HepG2 (cell line): ENCODE data around the gene TUBE1. TPM values are rescaled to one million over a fixed set of nuclear protein-coding genes. Genes with fewer than 3 reads are reported as not detected.

Experiments used
- ATAC-seq: fragments of 200-7000 bp; cut with Tn5 transposase; 3 replicates; pipeline ENCODE4 v1.9.1; 2020; ENCODE audit warnings: mild to moderate bottlenecking, moderate library complexity
- BruUV-seq: library from RNA; stranded (reverse); fragments of 400-500 nt; replicated peaks from 2 replicates; lab custom pipeline; 2021; lab: Mats Ljungman, UMichigan
- CTCF ChIA-PET: fragments of 300-600 bp; formaldehyde crosslinking; extraction: SDS; loops from one replicate; lab custom pipeline; 2021; ENCODE audit warnings: low total read pairs, inconsistent platforms, low intra/inter-chr PET ratio; lab: Yijun Ruan, JAX
- POLR2A ChIA-PET: fragments of 350-600 bp; sonication (Branson Sonifier 250); formaldehyde crosslinking; loops from one replicate; lab custom pipeline; 2020; ENCODE audit warnings: antibody characterized with exemption, inconsistent platforms; lab: Yijun Ruan, JAX
- DNase-seq: peaks from one replicate; pipeline ENCODE4 v3.0.0-alpha.2; 2015; ENCODE audit warnings: low spot score
- FAIRE-seq: peaks from 3 replicates; lab custom pipeline; 2011; peaks lifted over from hg19 to GRCh38; lab: Jason Lieb, UNC
- H2AFZ ChIP-seq: one replicate; pipeline ENCODE4 v1.6.1; 2011; ENCODE audit warnings: low read length, inconsistent platforms
- H3K27ac ChIP-seq: fragments of 300-600 bp; 3 replicates; pipeline ENCODE4 v1.8.0; 2011; ENCODE audit warnings: mixed run types, mild to moderate bottlenecking, mixed read lengths, low read length, inconsistent platforms; ENCODE audit not compliant: insufficient read depth; ENCODE audit errors: extremely low read length
- H3K27me3 ChIP-seq, 2 experiments: fragments of 200-600 bp in 1 of 2; 2 replicates in 1 of 2; 3 replicates in 1 of 2; pipeline versions ENCODE4 v1.6.0 to v1.8.0; 2011; ENCODE audit warnings: low read length in 2 of 2, mild to moderate bottlenecking in 2 of 2, moderate library complexity in 2 of 2, inconsistent platforms in 1 of 2; ENCODE audit not compliant: insufficient read depth in 2 of 2, control insufficient read depth in 1 of 2
- H3K36me3 ChIP-seq, 2 experiments: fragments of 200-600 bp in 1 of 2; replicated peaks in 1 of 2; 2 replicates in 1 of 2; 3 replicates in 1 of 2; pipeline versions ENCODE4 v1.5.1 to v1.8.0; 2011; ENCODE audit warnings: low read length in 2 of 2, inconsistent platforms in 1 of 2; ENCODE audit not compliant: insufficient read depth in 2 of 2, control insufficient read depth in 1 of 2
- H3K4me1 ChIP-seq: 2 replicates; pipeline ENCODE4 v1.5.1; 2012; ENCODE audit warnings: low read length, inconsistent platforms; ENCODE audit not compliant: insufficient read depth
- H3K4me2 ChIP-seq: 2 replicates; pipeline ENCODE4 v1.6.0; 2011; ENCODE audit warnings: low read depth, low read length, inconsistent platforms
- H3K4me3 ChIP-seq, 3 experiments: fragments of 200-600 bp in 1 of 3; sonication (generic), shearing (Covaris generic) in 1 of 3; replicated peaks in 1 of 3; 2 replicates each; pipeline ENCODE4 v1.5.1; 2011 to 2016; ENCODE audit warnings: low read length in 3 of 3, inconsistent platforms in 2 of 3, low read depth in 2 of 3, mild to moderate bottlenecking in 2 of 3, control low read depth in 1 of 3, mixed read lengths in 1 of 3; ENCODE audit not compliant: insufficient read depth in 1 of 3
- H3K79me2 ChIP-seq: one replicate; pipeline ENCODE4 v1.6.1; 2011; ENCODE audit warnings: low read length, inconsistent platforms; ENCODE audit not compliant: insufficient read depth
- H3K9ac ChIP-seq: 2 replicates; pipeline ENCODE4 v1.6.0; 2011; ENCODE audit warnings: mild to moderate bottlenecking, low read depth, low read length, inconsistent platforms; ENCODE audit not compliant: insufficient read depth
- H3K9me3 ChIP-seq: 2 replicates; pipeline ENCODE4 v1.5.1; 2012; ENCODE audit warnings: mild to moderate bottlenecking, low read length
- H4K20me1 ChIP-seq: 2 replicates; pipeline ENCODE4 v1.6.0; 2011; ENCODE audit warnings: inconsistent platforms, mild to moderate bottlenecking, low read length, moderate library complexity; ENCODE audit not compliant: insufficient read depth
- CBX1 ChIP-seq: IDR thresholded peaks from one replicate; pipeline ENCODE4 v1.6.1; 2016; ENCODE audit warnings: antibody characterized with exemption, low read depth
- ETV5 ChIP-seq: IDR thresholded peaks from 2 replicates; pipeline ENCODE4 v1.6.1; 2018; ENCODE audit warnings: missing biosample characterization, missing genetic modification reagents, inconsistent platforms, borderline replicate concordance
- NRL ChIP-seq: sonication (generic); formaldehyde crosslinking; IDR thresholded peaks from 2 replicates; pipeline ENCODE4 v1.5.0; 2020; ENCODE audit warnings: missing genetic modification reagents, mild to moderate bottlenecking, moderate library complexity, borderline replicate concordance
- THRA ChIP-seq: sonication (generic); formaldehyde crosslinking; IDR thresholded peaks from 2 replicates; pipeline ENCODE4 v1.4.0; 2020; ENCODE audit warnings: missing genetic modification reagents, borderline replicate concordance
- TOPORS ChIP-seq: sonication (generic); formaldehyde crosslinking; IDR thresholded peaks from 2 replicates; pipeline ENCODE4 v1.8.0; 2023; ENCODE audit warnings: mild to moderate bottlenecking, missing genetic modification reagents
- YY1 ChIP-seq: IDR thresholded peaks from 2 replicates; pipeline ENCODE4 v1.6.1; 2011; ENCODE audit warnings: low read length, low read depth, moderate library complexity, mild to moderate bottlenecking; ENCODE audit not compliant: insufficient read depth, insufficient replicate concordance
- ZNF878 ChIP-seq: sonication (generic); formaldehyde crosslinking; IDR thresholded peaks from 2 replicates; pipeline ENCODE4 v1.8.1; 2023; ENCODE audit warnings: mild to moderate bottlenecking, missing genetic modification reagents, moderate library complexity
- WGBS: methylation state at CpG from one replicate; pipeline ENCODE4 v1.1.6; 2017; ENCODE audit warnings: low lambda C conversion rate; 5-methylcytosine and 5-hydroxymethylcytosine counted together
- in situ Hi-C: cut with HindIII; loops from 2 replicates; pipeline ENCODE4 v1.10.0; 2017; ENCODE audit warnings: low pct_unique_long_range_greater_than_20kb; ENCODE audit not compliant: extremely low pct_ligation_motif_present
- intact Hi-C: fragments of 100-400 bp; cut with micrococcal nuclease; formaldehyde crosslinking; loops from one replicate; pipeline ENCODE4 v1.10.0; 2022; ENCODE audit not compliant: unreplicated experiment
- polyA plus RNA-seq, 8 experiments: library from polyadenylated mRNA; depleted of rRNA in 3 of 8; stranded (reverse) in 7 of 8; unstranded in 1 of 8; fragments of >200 nt; fragmentation: Illumina TruSeq in 4 of 8; extraction: Trizol in 4 of 8; gene quantifications; 2 replicates each; pipeline versions ENCODE4 v1.2.1 to v1.2.3, GENCODE V29; 2011 to 2016; ENCODE audit warnings: low read depth in 4 of 8, missing spikeins in 1 of 8, mixed read lengths in 1 of 8; ENCODE audit not compliant: insufficient read depth in 1 of 8
- total RNA-seq, 5 experiments: library from RNA; depleted of rRNA; stranded (reverse); fragments of >200 nt; fragmentation: Illumina TruSeq; extraction: Trizol; gene quantifications; 2 replicates each; pipeline ENCODE4 v1.2.3, GENCODE V29; 2016; ENCODE audit warnings: low read depth in 1 of 5
- TF ChIP-seq, protein P1 (sequence below): sonication (generic); formaldehyde crosslinking; conservative IDR thresholded peaks from 2 replicates; pipeline ENCODE4 v1.8.0; 2022; ENCODE audit warnings: missing genetic modification reagents

TUBE1 gene
- total and polyA plus RNA-seq, 2 of the 13 experiments (the other 11 are each of a cell fraction or from before 2014, with no cell fraction given), result 17.3 to 22.6 TPM

DNA sequence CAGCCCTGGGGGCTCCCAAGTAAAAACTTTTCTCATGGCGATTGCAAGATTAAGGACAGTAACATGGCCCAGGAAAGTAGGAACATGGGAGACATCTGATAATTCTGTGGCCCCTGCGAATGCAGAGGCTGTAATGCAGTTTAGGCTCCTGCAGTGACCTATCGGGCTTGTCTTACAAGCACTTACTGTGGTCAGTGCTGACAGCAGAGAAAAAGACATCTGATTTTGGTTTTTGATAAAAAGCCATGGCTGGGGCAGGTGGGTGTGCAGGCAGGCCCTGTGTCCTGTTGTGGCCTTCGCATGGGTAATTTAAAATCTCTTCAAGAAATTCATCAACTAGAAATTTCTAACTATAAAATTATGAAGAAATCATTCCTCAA lies 52.7 kb downstream of the TUBE1 start:
- FAIRE-seq, result no peak
- Histone ChIP-seq H3K9me3 (no peaks in the 10 kb centered on the region), H4K20me1 (no peaks in the 10 kb centered on the region), H3K27ac (no peak overlapping the region), H3K36me3 (no peaks in the 10 kb centered on the region), H2AFZ (no peak overlapping the region), H3K4me2 (no peak overlapping the region), H3K4me3 (no peak overlapping the region), H3K79me2 (no peaks in the 10 kb centered on the region), H3K4me1 (peaks cover 21% of the 10 kb centered on the region), H3K27me3 (peaks cover 0 to 10% of the 10 kb centered on the region in 2 experiments; a peak in 3 of 5 replicates), H3K9ac (no peak overlapping the region)
- ATAC-seq, result no peak
- WGBS, result 42% methylated on average over 4 of the region's 4 CpGs
- POLR2A ChIA-PET, result no interaction called here
- no TSS peak for BruUV-seq
- intact Hi-C loops (no loop called here), in situ Hi-C loops (no loop called here)
- TF ChIP-seq ETV5 (CRISPR knock-in tag) (no peak), THRA (no peak), NRL (CRISPR knock-in tag) (no peak), ZNF878 (no peak), CBX1 (no peak), YY1 (no peak), TOPORS (CRISPR knock-in tag) (no peak)
- TF ChIP-seq, protein P1, sequence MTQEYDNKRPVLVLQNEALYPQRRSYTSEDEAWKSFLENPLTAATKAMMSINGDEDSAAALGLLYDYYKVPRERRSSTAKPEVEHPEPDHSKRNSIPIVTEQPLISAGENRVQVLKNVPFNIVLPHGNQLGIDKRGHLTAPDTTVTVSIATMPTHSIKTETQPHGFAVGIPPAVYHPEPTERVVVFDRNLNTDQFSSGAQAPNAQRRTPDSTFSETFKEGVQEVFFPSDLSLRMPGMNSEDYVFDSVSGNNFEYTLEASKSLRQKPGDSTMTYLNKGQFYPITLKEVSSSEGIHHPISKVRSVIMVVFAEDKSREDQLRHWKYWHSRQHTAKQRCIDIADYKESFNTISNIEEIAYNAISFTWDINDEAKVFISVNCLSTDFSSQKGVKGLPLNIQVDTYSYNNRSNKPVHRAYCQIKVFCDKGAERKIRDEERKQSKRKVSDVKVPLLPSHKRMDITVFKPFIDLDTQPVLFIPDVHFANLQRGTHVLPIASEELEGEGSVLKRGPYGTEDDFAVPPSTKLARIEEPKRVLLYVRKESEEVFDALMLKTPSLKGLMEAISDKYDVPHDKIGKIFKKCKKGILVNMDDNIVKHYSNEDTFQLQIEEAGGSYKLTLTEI (CRISPR knock-in tag), result no peak
- no peak for DNase-seq
- CTCF ChIA-PET, result no interaction called here
